B cell (primary cell): ENCODE data around the gene UNC79. TPM values are rescaled to one million over a fixed set of nuclear protein-coding genes. Genes with fewer than 3 reads are reported as not detected.
A peak's percentile ranks its signal among the peaks of the same experiment; 100 is the strongest.

Experiments used
- ATAC-seq: fragments of 200-7000 bp; cut with Tn5 transposase; one replicate; pipeline ENCODE4 v1.10.0; 2021; ENCODE audit warnings: low read depth, mild to moderate bottlenecking, moderate number of reproducible peaks, moderate library complexity
- CTCF ChIA-PET: fragments of 350-600 bp; sonication (Branson Sonifier 250); formaldehyde crosslinking; loops from one replicate; lab custom pipeline; 2021; ENCODE audit warnings: antibody characterized with exemption, inconsistent platforms; lab: Charles Lee
- POLR2A ChIA-PET: fragments of 350-600 bp; sonication (Branson Sonifier 250); formaldehyde crosslinking; loops from one replicate; lab custom pipeline; 2021; ENCODE audit warnings: antibody characterized with exemption; lab: Charles Lee
- DNase-seq: peaks from one replicate; pipeline ENCODE4 v3.0.0; 2013
- H2AFZ ChIP-seq: 2 replicates; pipeline ENCODE4 v1.6.1; 2012; ENCODE audit warnings: mild to moderate bottlenecking, low read depth, low read length; ENCODE audit not compliant: insufficient read depth, poor library complexity, severe bottlenecking
- H3K27ac ChIP-seq, 2 donors: 1 replicate in 1 of 2; 2 replicates in 1 of 2; pipeline ENCODE4 v1.5.1; 2012 to 2013; ENCODE audit warnings: low read length in 2 of 2, mild to moderate bottlenecking in 2 of 2, moderate library complexity in 1 of 2
- H3K27me3 ChIP-seq, 4 experiments: fragments of 200-600 bp in 1 of 4; sonication (generic) in 1 of 4; replicated peaks in 1 of 4; 1 replicate in 2 of 4; 2 replicates in 2 of 4; pipeline versions ENCODE4 v1.6.1 to v1.7.0; 2013 to 2016; ENCODE audit warnings: low read length in 3 of 4, mild to moderate bottlenecking in 2 of 4, mixed read lengths in 1 of 4, moderate library complexity in 1 of 4; ENCODE audit not compliant: insufficient read depth in 4 of 4, control insufficient read depth in 3 of 4; ENCODE audit errors: control extremely low read depth in 1 of 4
- H3K36me3 ChIP-seq, 2 experiments: replicated peaks in 1 of 2; 1 replicate in 1 of 2; 2 replicates in 1 of 2; pipeline versions ENCODE4 v1.6.1 to v1.7.1; 2013; ENCODE audit warnings: low read length in 1 of 2; ENCODE audit not compliant: insufficient read depth in 2 of 2, control insufficient read depth in 1 of 2; ENCODE audit errors: control extremely low read depth in 1 of 2, extremely low read depth in 1 of 2
- H3K4me1 ChIP-seq, 2 donors: fragments of 200-600 bp in 1 of 2; sonication (generic) in 1 of 2; 1 replicate in 1 of 2; 2 replicates in 1 of 2; pipeline versions ENCODE4 v1.5.1 to v1.6.1; 2013 to 2017; ENCODE audit warnings: low read length in 2 of 2; ENCODE audit not compliant: control insufficient read depth in 2 of 2, insufficient read depth in 2 of 2
- H3K4me2 ChIP-seq: replicated peaks from 2 replicates; pipeline ENCODE3; 2012; ENCODE audit warnings: mild to moderate bottlenecking, low read depth, low read length; ENCODE audit not compliant: poor library complexity, severe bottlenecking
- H3K4me3 ChIP-seq, 5 experiments: fragments of 200-600 bp in 1 of 5; sonication (generic) in 1 of 5; 1 replicate in 3 of 5; 2 replicates in 2 of 5; pipeline versions ENCODE4 v1.5.1 to v1.7.0; 2011 to 2016; ENCODE audit warnings: low read length in 4 of 5, mild to moderate bottlenecking in 4 of 5, low read depth in 2 of 5, control low read depth in 1 of 5, moderate library complexity in 1 of 5; ENCODE audit not compliant: insufficient read depth in 1 of 5; ENCODE audit errors: control extremely low read depth in 1 of 5, extremely low read depth in 1 of 5
- H3K79me2 ChIP-seq: fragments of 200-600 bp; sonication (generic); one replicate; pipeline ENCODE4 v1.6.0; 2016; ENCODE audit warnings: low read length; ENCODE audit not compliant: control insufficient read depth, insufficient read depth
- H3K9ac ChIP-seq: fragments of 200-600 bp; sonication (generic); 2 replicates; pipeline ENCODE4 v1.6.1; 2017; ENCODE audit warnings: mild to moderate bottlenecking, low read length, moderate library complexity
- H3K9me3 ChIP-seq, 3 donors: one replicate each; pipeline versions ENCODE4 v1.6.1 to v1.7.1; 2013; ENCODE audit warnings: low read length in 2 of 3; ENCODE audit not compliant: control insufficient read depth in 2 of 3, insufficient read depth in 1 of 3; ENCODE audit errors: control extremely low read depth in 1 of 3
- H4K20me1 ChIP-seq: 2 replicates; pipeline ENCODE4 v1.6.0; 2012; ENCODE audit warnings: mild to moderate bottlenecking, low read length; ENCODE audit not compliant: insufficient read depth, control insufficient read depth, poor library complexity, severe bottlenecking
- H3K27ac Mint-ChIP-seq: one replicate; pipeline ENCODE4 v1.8.0; 2021; ENCODE audit warnings: mixed read lengths
- H3K27me3 Mint-ChIP-seq: one replicate; pipeline ENCODE4 v1.8.0; 2021; ENCODE audit warnings: mixed read lengths
- H3K4me1 Mint-ChIP-seq: one replicate; pipeline ENCODE4 v1.8.0; 2021; ENCODE audit warnings: mixed read lengths
- H3K4me3 Mint-ChIP-seq: one replicate; pipeline ENCODE4 v1.8.0; 2021; ENCODE audit warnings: mixed read lengths
- H3K9me3 Mint-ChIP-seq: one replicate; pipeline ENCODE4 v1.8.0; 2022; ENCODE audit warnings: mixed read lengths; ENCODE audit not compliant: insufficient read depth
- CTCF ChIP-seq: fragments of 200-600 bp; IDR thresholded peaks from one replicate; pipeline ENCODE4 v1.8.0; 2022; ENCODE audit warnings: antibody characterized with exemption, mild to moderate bottlenecking
- EZH2 ChIP-seq: IDR thresholded peaks from 2 replicates; pipeline ENCODE4 v1.6.1; 2012; ENCODE audit warnings: borderline replicate concordance, low read depth, mild to moderate bottlenecking, moderate library complexity, low read length; ENCODE audit not compliant: insufficient read depth, poor library complexity, severe bottlenecking
- WGBS: methylation state at CpG from one replicate; pipeline ENCODE4 v1.1.5; 2013; ENCODE audit warnings: missing lambda C conversion rate; ENCODE audit not compliant: insufficient coverage; 5-methylcytosine and 5-hydroxymethylcytosine counted together
- intact Hi-C: fragments of 100-400 bp; cut with micrococcal nuclease; formaldehyde crosslinking; loops from one replicate; pipeline ENCODE4 v1.10.0; 2022
- polyA plus RNA-seq: library from polyadenylated mRNA; depleted of rRNA; stranded (reverse); fragments of >200 nt; gene quantifications from 2 replicates; pipeline ENCODE4 v1.2.3, GENCODE V29; 2012
- total RNA-seq, 2 donors: library from RNA; stranded (reverse); fragments of 120-200 nt in 1 of 2; gene quantifications; 1 replicate in 1 of 2; 2 replicates in 1 of 2; pipeline versions ENCODE4 v1.2.3 to v1.2.4, GENCODE V29; 2013 to 2022

Gene UNC79
- total and polyA plus RNA-seq, 2 donors (not counting 1 experiment from before 2014, with no cell fraction given), result 0.04 to 0.15 TPM

- Mint-ChIP-seq H3K27me3 (peaks cover 7% of the 10 kb centered on the region), H3K4me1 (peaks cover 4% of the 10 kb centered on the region), H3K27ac (no peak overlapping the region), H3K9me3 (peaks cover 9% of the 10 kb centered on the region), H3K4me3 (no peak overlapping the region)
- WGBS, result no CpG with 5 or more reads among the region's 2 CpGs
- Histone ChIP-seq H3K27ac (no peak overlapping the region), H3K79me2 (no peaks in the 10 kb centered on the region), H3K36me3 (no peaks in the 10 kb centered on the region), H4K20me1 (no peaks in the 10 kb centered on the region), H3K9me3 (peaks cover 0 to 10% (median 6%) of the 10 kb centered on the region in 3 donors), H3K9ac (no peak overlapping the region), H3K27me3 (peaks cover 0 to 12% (median 0%) of the 10 kb centered on the region in 4 experiments), H3K4me1 (no peaks in the 10 kb centered on the region), H3K4me2 (no peak overlapping the region), H3K4me3 (no peak overlapping the region), H2AFZ (no peak overlapping the region)
- ATAC-seq, result no peak
- TF ChIP-seq EZH2 (no peak), CTCF (no peak)
- ChIA-PET POLR2A (no interaction called here), CTCF (no interaction called here)
- no peak for DNase-seq
- intact Hi-C loops, result no loop called here
Observed at GRCh38 chr14:93525696-93526451, 95.1 kb downstream of the UNC79 start.

- Mint-ChIP-seq H3K4me3 (peak overlapping the region; percentile 14), H3K27ac (no peak overlapping the region), H3K4me1 (peaks cover 9% of the 10 kb centered on the region), H3K9me3 (peaks cover 3% of the 10 kb centered on the region), H3K27me3 (peaks cover 7% of the 10 kb centered on the region)
- no peak overlapping the region for H3K4me3 ChIP-seq
- no peak overlapping the region for H2AFZ ChIP-seq
- intact Hi-C loops, result no loop called here
- H3K4me1 ChIP-seq, result peaks cover 0 to 4% of the 10 kb centered on the region in 2 donors
- H3K79me2 ChIP-seq, result no peaks in the 10 kb centered on the region
- ChIA-PET POLR2A (no interaction called here), CTCF (no interaction called here)
- no peaks in the 10 kb centered on the region for H3K36me3 ChIP-seq
- peaks cover 0 to 12% (median 0%) of the 10 kb centered on the region in 4 experiments for H3K27me3 ChIP-seq
- WGBS, result no CpG with 5 or more reads among the region's 4 CpGs
- H4K20me1 ChIP-seq, result no peaks in the 10 kb centered on the region
- no peak overlapping the region for H3K9ac ChIP-seq
- DNase-seq (no peak), ATAC-seq (no peak)
- no peak for TF ChIP-seq EZH2
- TF ChIP-seq CTCF, result no peak
- no peak overlapping the region for H3K4me2 ChIP-seq
- H3K9me3 ChIP-seq, result peaks cover 0 to 1% (median 0%) of the 10 kb centered on the region in 3 donors
- no peak overlapping the region for H3K27ac ChIP-seq
Observed at GRCh38 chr14:93527203-93527607, 96.5 kb downstream of the UNC79 start.
